OCI-LY1 (cell line): ENCODE measurements around the gene TMCO1.

Experiments used
- H2AFZ ChIP-seq: fragments of 200-600 bp; sonication (generic), shearing (Covaris generic); 2 replicates; pipeline ENCODE4 v1.6.0; 2014; ENCODE audit warnings: antibody characterized with exemption, mild to moderate bottlenecking, low read length
- H3F3A ChIP-seq: fragments of 200-600 bp; sonication (generic), shearing (Covaris generic); 2 replicates; pipeline ENCODE4 v1.6.0; 2014; ENCODE audit warnings: mild to moderate bottlenecking, antibody characterized with exemption, low read length, moderate library complexity; ENCODE audit not compliant: insufficient read depth
- H3K27ac ChIP-seq: fragments of 200-600 bp; sonication (generic); 2 replicates; pipeline ENCODE4 v1.5.1; 2014; ENCODE audit warnings: low read length, mixed run types, mild to moderate bottlenecking, low read depth; ENCODE audit not compliant: poor library complexity, severe bottlenecking
- H3K27me3 ChIP-seq: fragments of 200-600 bp; sonication (generic); 2 replicates; pipeline ENCODE4 v1.6.0; 2014; ENCODE audit warnings: antibody characterized with exemption, mild to moderate bottlenecking, low read length, moderate library complexity; ENCODE audit not compliant: insufficient read depth
- H3K36me3 ChIP-seq: fragments of 200-600 bp; sonication (generic); 2 replicates; pipeline ENCODE4 v1.6.1; 2014; ENCODE audit warnings: mild to moderate bottlenecking, antibody characterized with exemption, low read length, moderate library complexity, mixed read lengths; ENCODE audit not compliant: insufficient read depth
- H3K4me1 ChIP-seq: fragments of 200-600 bp; sonication (generic); 2 replicates; pipeline ENCODE4 v1.5.1; 2014; ENCODE audit warnings: mild to moderate bottlenecking, low read length, moderate library complexity; ENCODE audit not compliant: insufficient read depth, severe bottlenecking
- H3K4me2 ChIP-seq: fragments of 200-600 bp; sonication (generic), shearing (Covaris generic); 2 replicates; pipeline ENCODE4 v1.6.1; 2014; ENCODE audit warnings: low read length
- H3K4me3 ChIP-seq: fragments of 200-600 bp; sonication (generic); 2 replicates; pipeline ENCODE4 v1.5.1; 2014; ENCODE audit warnings: low read length, low read depth, mild to moderate bottlenecking, mixed read lengths; ENCODE audit not compliant: poor library complexity, severe bottlenecking
- H3K79me2 ChIP-seq: fragments of 200-600 bp; shearing (Covaris generic); 2 replicates; pipeline ENCODE4 v1.6.1; 2016; ENCODE audit warnings: mixed run types, low read length, mixed read lengths; ENCODE audit not compliant: insufficient read depth
- H3K9ac ChIP-seq: fragments of 200-600 bp; sonication (generic), shearing (Covaris generic); 2 replicates; pipeline ENCODE4 v1.6.1; 2014; ENCODE audit warnings: mild to moderate bottlenecking, low read length, mixed read lengths
- H3K9me2 ChIP-seq: fragments of 200-600 bp; sonication (generic), shearing (Covaris generic); 2 replicates; pipeline ENCODE4 v1.6.1; 2014; ENCODE audit warnings: low read depth, mild to moderate bottlenecking, low read length, mixed read lengths
- H3K9me3 ChIP-seq: fragments of 200-600 bp; shearing (Covaris generic); 2 replicates; pipeline ENCODE4 v1.6.1; 2014; ENCODE audit warnings: low read length, mixed read lengths
- H4K20me1 ChIP-seq: fragments of 200-600 bp; sonication (generic), shearing (Covaris generic); 2 replicates; pipeline ENCODE4 v1.6.0; 2016; ENCODE audit warnings: mild to moderate bottlenecking, low read length; ENCODE audit not compliant: insufficient read depth
- CTCF ChIP-seq: fragments of 200-600 bp; sonication (generic), shearing (Covaris generic); IDR thresholded peaks from 2 replicates; pipeline ENCODE4 v1.5.1; 2017; ENCODE audit warnings: mild to moderate bottlenecking, antibody characterized with exemption, low read length, moderate library complexity, mixed read lengths
- EZH2 ChIP-seq: fragments of 200-600 bp; sonication (generic), shearing (Covaris generic); IDR thresholded peaks from 2 replicates; pipeline ENCODE4 v1.8.0; 2017; ENCODE audit warnings: borderline replicate concordance, mixed run types, mild to moderate bottlenecking, antibody characterized with exemption, low read length, moderate library complexity, mixed read lengths

TMCO1 gene

GRCh38 chr1:165773324-165773965, 4.8 kb upstream of the TMCO1 start:
- Histone ChIP-seq H4K20me1 (no peaks in the 10 kb centered on the region), H3K9me2 (no peaks in the 10 kb centered on the region), H3K27me3 (no peaks in the 10 kb centered on the region), H3K9ac (no peak overlapping the region), H3K79me2 (no peaks in the 10 kb centered on the region), H2AFZ (no peak overlapping the region), H3K4me1 (peaks cover 14% of the 10 kb centered on the region), H3F3A (no peaks in the 10 kb centered on the region), H3K27ac (no peak overlapping the region), H3K4me3 (no peak overlapping the region), H3K4me2 (no peak overlapping the region), H3K9me3 (no peaks in the 10 kb centered on the region), H3K36me3 (0 out of 2 replicates have a peak, but pooled peaks cover 4% of the 10 kb centered on the region)
- no peak for TF ChIP-seq EZH2
- TF ChIP-seq CTCF, result no peak

GRCh38 chr1:165772739-165773138, 4.1 kb upstream of the TMCO1 start:
- Histone ChIP-seq H3K27me3 (no peaks in the 10 kb centered on the region), H3K9me3 (no peaks in the 10 kb centered on the region), H3K4me3 (no peak overlapping the region), H3F3A (no peaks in the 10 kb centered on the region), H3K4me2 (no peak overlapping the region), H3K9me2 (no peaks in the 10 kb centered on the region), H3K9ac (no peak overlapping the region), H4K20me1 (no peaks in the 10 kb centered on the region), H3K79me2 (peaks cover 6% of the 10 kb centered on the region), H3K4me1 (peaks cover 19% of the 10 kb centered on the region), H3K36me3 (peaks cover 8% of the 10 kb centered on the region; the same call in 1 of the 2 replicates), H3K27ac (no peak overlapping the region), H2AFZ (no peak overlapping the region)
- no peak for TF ChIP-seq EZH2
- TF ChIP-seq CTCF, result no peak

- H3F3A ChIP-seq, result no peaks in the 10 kb centered on the region
- TF ChIP-seq EZH2 (no peak), CTCF (no peak)
- no peak overlapping the region for H3K27ac ChIP-seq
- H4K20me1 ChIP-seq, result no peaks in the 10 kb centered on the region
- H3K36me3 ChIP-seq, result peaks cover 52% of the 10 kb centered on the region
- no peaks in the 10 kb centered on the region for H3K27me3 ChIP-seq
- H3K9me2 ChIP-seq, result no peaks in the 10 kb centered on the region
- H2AFZ ChIP-seq, result no peak overlapping the region
- peaks cover 15% of the 10 kb centered on the region for H3K4me1 ChIP-seq
- H3K9ac ChIP-seq, result no peak overlapping the region
- no peak overlapping the region for H3K4me3 ChIP-seq
- H3K79me2 ChIP-seq, result peaks cover 7% of the 10 kb centered on the region
- H3K4me2 ChIP-seq, result no peak overlapping the region
- H3K9me3 ChIP-seq, result no peaks in the 10 kb centered on the region
These were observed 4.4 kb downstream of the TMCO1 start for GRCh38 chr1:165764277-165764676.
